Dendritic cell treated with granulocyte-macrophage colony-stimulating factor and Interleukin-4, amounts not matched to agents 40 ng/mL and 50 ng/mL, for 4 days (primary cell): ENCODE data around the gene RNF14.
"Not testable (repeated sequence)": the region's sequence is repeated elsewhere in the genome, so short reads cannot be mapped to it uniquely, and the experiment has no call there.

ENCODE experiments used
- H3K27ac Mint-ChIP-seq: one replicate; pipeline ENCODE4 v1.8.0; 2022; ENCODE audit warnings: mild to moderate bottlenecking, mixed read lengths
- H3K27me3 Mint-ChIP-seq: one replicate; pipeline ENCODE4 v1.8.0; 2022; ENCODE audit warnings: mild to moderate bottlenecking, mixed read lengths
- H3K36me3 Mint-ChIP-seq: one replicate; pipeline ENCODE4 v1.8.0; 2022; ENCODE audit warnings: low read depth, mixed read lengths
- H3K4me1 Mint-ChIP-seq: one replicate; pipeline ENCODE4 v1.8.0; 2022; ENCODE audit warnings: low read depth, mixed read lengths
- H3K4me3 Mint-ChIP-seq: one replicate; pipeline ENCODE4 v1.8.0; 2022; ENCODE audit warnings: mild to moderate bottlenecking, moderate library complexity, mixed read lengths
- H3K9me3 Mint-ChIP-seq: one replicate; pipeline ENCODE4 v1.8.0; 2022; ENCODE audit warnings: mixed read lengths
- intact Hi-C: fragments of 100-400 bp; cut with micrococcal nuclease; formaldehyde crosslinking; loops from one replicate; pipeline ENCODE4 v1.15.0; 2022

RNF14 gene, protein sequence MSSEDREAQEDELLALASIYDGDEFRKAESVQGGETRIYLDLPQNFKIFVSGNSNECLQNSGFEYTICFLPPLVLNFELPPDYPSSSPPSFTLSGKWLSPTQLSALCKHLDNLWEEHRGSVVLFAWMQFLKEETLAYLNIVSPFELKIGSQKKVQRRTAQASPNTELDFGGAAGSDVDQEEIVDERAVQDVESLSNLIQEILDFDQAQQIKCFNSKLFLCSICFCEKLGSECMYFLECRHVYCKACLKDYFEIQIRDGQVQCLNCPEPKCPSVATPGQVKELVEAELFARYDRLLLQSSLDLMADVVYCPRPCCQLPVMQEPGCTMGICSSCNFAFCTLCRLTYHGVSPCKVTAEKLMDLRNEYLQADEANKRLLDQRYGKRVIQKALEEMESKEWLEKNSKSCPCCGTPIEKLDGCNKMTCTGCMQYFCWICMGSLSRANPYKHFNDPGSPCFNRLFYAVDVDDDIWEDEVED

DNA sequence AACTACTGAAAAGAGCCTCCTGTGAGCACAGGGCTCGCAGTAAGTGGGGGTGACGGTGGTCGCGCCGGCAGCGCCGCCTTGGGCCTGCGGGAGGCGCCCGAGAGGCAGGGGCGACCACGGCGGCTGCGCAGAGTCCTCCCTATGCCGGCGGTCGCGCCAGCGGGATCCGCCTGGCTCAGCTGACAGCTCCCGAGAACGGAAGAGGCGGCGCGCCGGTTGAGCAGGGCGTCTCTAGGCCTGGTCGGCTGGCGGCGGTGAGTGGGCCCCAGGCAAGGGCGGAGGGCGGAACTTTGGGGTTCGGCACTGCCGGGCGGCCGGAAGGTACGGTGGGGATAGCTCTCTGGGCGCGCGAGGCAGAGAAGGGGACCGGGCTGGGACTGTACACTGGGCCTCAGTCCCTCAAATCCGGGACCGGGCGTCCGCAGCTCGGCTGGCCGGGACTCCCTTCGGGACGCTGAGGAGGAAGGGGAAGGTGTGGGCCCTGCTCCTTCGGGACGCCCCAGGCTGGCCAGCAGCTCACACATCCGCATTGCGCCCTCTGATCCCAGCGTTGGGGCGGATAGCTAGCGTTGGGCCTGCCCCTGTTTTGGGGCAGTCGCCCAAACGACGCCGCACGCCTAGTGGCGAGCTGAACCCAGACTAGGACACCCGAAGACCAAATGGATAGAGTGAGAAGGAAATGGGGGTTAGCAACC is at the start of gene RNF14:
Gene RNF14, plus strand, starts transcription at position 192 of the 695 bp plus-strand sequence. CDS start 4,484 bp downstream, outside the sequence.
- Mint-ChIP-seq H3K27me3 (no peaks in the 10 kb centered on the region), H3K27ac (peak within 1 kb of the TSS; percentile 98), H3K4me3 (peak within 1 kb of the TSS; percentile 96), H3K4me1 (peaks cover 31% of the 10 kb centered on the region), H3K9me3 (no peaks in the 10 kb centered on the region), H3K36me3 (peaks cover 42% of the 10 kb centered on the region)
- intact Hi-C loops = loop anchor here (2.0 kb wide), 1 partner anchor 44 kb away; no protein-coding TSS in a partner anchor

DNA sequence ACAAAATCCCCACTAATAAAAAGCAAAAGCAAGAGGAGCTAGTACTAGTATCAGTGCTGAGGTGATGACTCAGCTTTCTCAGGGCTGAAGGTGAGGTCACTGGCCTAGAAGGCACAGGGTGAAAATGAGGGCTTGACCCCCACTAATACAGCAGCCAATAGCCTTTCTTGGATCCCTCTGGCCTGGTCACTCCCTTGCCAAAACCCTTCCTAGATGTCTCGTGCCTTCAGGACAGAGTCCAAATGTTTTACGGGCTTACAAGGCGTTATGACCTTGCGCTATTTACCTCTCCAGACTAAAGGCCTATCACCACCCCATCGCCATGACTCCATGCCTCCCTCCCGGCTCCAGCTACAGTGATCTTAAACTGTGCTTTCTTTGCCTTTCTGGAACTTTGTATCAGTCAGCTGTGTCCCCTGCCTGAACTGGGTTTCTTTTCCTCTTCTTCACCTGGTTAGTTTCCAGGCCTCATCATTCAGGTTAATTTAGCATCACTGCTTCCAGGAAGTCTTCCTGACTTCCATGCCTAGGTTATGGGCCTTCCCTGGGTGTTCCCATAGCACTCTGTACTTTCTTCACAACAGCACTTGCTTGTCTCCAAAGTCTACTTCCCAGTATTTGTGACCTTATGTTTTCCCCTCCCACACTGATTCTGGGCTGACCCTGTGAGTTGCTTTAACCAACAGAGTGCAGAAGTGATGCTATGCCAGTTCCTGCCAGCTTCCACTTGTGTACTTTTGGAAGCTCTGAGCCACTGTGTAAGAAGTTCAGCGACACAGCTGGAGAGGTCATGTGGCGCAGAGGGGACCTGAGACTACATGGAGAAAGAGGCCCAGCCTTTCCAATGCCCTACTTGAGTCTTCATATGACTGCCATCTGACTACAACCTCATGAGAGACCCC is 49.4 kb upstream of the RNF14 start:
- Mint-ChIP-seq H3K27ac (peak overlapping the region; percentile 63), H3K4me1 (peaks cover 58% of the 10 kb centered on the region), H3K36me3 (peaks cover 15% of the 10 kb centered on the region), H3K9me3 (no peaks in the 10 kb centered on the region), H3K4me3 (no peak overlapping the region), H3K27me3 (peaks cover 12% of the 10 kb centered on the region)
- intact Hi-C loops = no loop called here

DNA sequence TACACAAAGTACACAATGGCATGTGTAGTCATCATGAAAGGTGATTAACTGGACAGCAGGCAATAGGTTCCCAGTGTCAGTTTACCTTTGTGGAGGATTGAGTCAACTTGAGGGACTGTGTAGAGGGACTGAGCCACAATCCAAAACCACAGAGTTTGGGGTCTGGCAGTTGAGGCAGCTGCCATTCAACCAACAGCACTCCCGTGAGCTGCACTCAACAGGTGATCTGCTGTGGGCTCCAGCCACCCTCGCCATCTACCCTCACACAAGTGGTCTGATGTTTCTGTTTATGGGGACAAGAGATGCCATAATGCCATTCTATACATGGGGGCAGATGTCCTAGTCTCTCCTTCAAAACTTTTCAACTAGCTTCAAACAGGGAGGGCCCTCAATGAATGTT is 48.1 kb upstream of the RNF14 start:
- Mint-ChIP-seq H3K4me3 (no peak overlapping the region), H3K27ac (no peak overlapping the region), H3K27me3 (peaks cover 7% of the 10 kb centered on the region), H3K36me3 (peaks cover 25% of the 10 kb centered on the region), H3K9me3 (no peaks in the 10 kb centered on the region), H3K4me1 (peaks cover 50% of the 10 kb centered on the region)
- intact Hi-C loops = no loop called here

DNA sequence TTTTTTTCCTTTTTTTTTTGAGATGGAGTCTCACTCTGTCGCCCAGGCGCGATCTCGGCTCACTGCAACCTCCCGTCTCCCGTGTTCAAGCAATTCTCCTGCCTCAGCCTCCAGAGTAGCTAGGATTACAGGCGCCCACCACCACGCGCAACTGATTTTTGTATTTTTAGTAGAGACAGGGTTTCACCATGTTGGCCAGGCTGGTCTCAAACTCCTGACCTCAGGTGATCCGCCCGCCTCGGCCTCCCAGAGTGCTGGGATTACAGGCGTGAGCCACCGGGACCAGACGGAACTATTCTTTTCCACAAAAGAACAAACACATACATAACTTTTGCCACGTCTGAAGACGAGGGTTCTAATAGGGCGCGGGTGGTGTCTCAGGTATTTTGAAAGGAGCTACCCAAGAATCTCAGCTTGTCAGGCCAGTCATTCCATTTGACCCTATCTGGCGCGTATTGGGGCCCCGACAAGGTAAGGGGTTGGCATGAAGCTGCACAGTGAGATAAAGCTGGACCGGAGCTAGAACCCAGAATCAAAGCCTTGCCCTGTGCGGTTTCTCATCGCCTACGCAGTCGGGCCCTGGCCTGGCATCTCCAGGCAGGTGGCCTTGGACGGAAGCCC is 46.0 kb upstream of the RNF14 start:
- H3K9me3 Mint-ChIP-seq, intact Hi-C loops, H3K27me3 Mint-ChIP-seq: not testable (repeated sequence)
- Mint-ChIP-seq H3K4me3 (peak overlapping the region; percentile 73), H3K4me1 (peaks cover 46% of the 10 kb centered on the region), H3K27ac (peak overlapping the region; percentile 96), H3K36me3 (peaks cover 43% of the 10 kb centered on the region)

DNA sequence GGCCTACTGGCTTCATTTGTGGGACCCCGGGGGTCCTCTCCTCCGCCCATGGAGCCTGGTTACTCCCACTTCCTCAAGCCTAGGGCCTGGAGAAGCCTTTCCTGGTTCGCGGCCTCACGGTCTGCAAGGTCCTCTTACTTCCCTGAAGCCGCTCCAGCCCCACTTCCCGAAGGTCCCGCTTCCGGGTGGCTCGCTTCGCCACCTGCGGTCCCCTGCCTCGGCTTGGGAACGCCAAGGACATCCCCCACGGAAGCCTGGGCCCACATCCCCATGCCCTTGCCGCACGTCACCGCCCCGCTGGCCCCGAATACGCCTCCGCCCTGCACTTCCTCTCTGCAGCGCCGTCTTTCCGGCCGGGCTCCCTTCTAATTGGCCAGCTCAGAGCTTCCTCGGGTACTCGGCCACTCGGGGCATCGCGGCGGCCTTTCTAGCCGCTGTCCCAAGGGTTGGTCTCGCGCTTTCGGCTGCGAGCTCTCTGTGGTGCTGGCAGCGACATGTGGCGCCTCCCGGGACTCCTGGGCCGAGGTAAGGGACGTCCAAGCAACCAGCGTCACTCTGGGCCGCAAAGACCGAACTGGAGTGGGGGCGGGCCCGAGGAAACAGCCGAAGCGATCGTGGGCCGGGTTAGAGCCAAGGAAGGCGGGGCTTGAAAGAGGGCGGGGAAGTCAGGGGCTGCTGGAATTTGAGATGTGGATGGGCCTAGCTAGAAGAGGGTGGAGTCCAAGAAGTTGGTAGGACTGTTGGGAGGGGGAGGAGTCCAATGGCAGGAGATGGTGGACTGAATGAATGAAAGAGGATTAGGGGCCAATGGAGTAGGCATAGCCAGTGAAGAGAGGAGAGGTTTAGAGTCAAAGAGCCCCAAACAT is 45.2 kb upstream of the RNF14 start, which contains the start of gene DELE1:
Gene DELE1, plus strand, starts transcription at position 424 of the 866 bp plus-strand sequence. Its CDS starts 71 bp downstream, at position 495.
- H3K27me3 Mint-ChIP-seq = no peaks in the 10 kb centered on the region
- H3K4me3 Mint-ChIP-seq = peak within 1 kb of the TSS; percentile 73
- H3K4me1 Mint-ChIP-seq = peaks cover 46% of the 10 kb centered on the region

DNA sequence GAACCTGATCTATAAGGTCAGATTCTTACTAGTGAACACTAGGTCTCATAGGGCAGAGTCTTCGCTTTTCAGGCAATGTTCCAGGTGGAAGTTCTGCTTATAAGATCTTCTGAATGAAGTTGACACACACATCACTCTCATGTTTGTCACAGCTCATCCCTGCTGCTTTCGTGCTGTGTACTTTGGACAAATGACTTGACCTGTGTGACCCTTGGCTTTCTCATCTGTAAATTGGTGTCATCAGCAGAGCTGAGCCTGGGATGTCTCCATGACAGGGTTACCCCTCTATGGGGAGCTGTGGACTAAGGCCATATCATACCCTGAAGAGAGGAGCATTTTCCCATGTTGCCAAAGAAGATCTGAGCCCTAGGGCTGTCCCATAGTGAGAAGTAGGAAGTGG is 42.5 kb upstream of the RNF14 start:
- Mint-ChIP-seq H3K36me3 (peaks cover 78% of the 10 kb centered on the region), H3K9me3 (no peaks in the 10 kb centered on the region), H3K4me1 (peaks cover 27% of the 10 kb centered on the region), H3K27ac (no peak overlapping the region), H3K4me3 (no peak overlapping the region), H3K27me3 (no peaks in the 10 kb centered on the region)
- intact Hi-C loops = no loop called here

More for the DNA sequence above, 45.2 kb upstream of the RNF14 start, which contains the start of gene DELE1:
- intact Hi-C loops = loop anchor here (2.0 kb wide), 1 partner anchor 45 kb away; the partner anchor contains the start of gene RNF14
- H3K36me3 Mint-ChIP-seq = peaks cover 50% of the 10 kb centered on the region
- peak within 1 kb of the TSS; percentile 96 for H3K27ac Mint-ChIP-seq
- no peaks in the 10 kb centered on the region for H3K9me3 Mint-ChIP-seq

DNA sequence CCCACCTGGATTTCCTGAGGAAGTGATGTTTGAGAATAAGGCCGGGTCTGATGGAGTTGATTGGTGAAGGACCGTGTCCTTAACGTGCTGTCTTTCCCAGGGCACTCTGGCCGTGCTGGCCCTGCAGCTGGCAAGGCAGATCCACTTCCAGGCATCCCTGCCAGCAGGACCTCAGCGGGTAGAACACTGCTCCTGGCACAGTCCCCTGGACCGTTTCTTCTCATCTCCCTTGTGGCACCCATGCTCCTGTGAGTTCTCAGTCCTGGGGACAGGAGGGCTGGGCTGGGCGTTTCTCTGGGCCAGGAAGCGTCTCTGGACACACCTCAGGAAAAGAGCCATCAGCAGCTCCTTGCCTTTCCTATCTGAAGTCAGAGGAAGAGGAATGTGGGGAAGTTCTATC is 40.9 kb upstream of the RNF14 start:
- intact Hi-C loops = no loop called here
- Mint-ChIP-seq H3K27ac (no peak overlapping the region), H3K9me3 (no peaks in the 10 kb centered on the region), H3K4me3 (no peak overlapping the region), H3K4me1 (peaks cover 31% of the 10 kb centered on the region), H3K27me3 (no peaks in the 10 kb centered on the region), H3K36me3 (peaks cover 94% of the 10 kb centered on the region)

DNA sequence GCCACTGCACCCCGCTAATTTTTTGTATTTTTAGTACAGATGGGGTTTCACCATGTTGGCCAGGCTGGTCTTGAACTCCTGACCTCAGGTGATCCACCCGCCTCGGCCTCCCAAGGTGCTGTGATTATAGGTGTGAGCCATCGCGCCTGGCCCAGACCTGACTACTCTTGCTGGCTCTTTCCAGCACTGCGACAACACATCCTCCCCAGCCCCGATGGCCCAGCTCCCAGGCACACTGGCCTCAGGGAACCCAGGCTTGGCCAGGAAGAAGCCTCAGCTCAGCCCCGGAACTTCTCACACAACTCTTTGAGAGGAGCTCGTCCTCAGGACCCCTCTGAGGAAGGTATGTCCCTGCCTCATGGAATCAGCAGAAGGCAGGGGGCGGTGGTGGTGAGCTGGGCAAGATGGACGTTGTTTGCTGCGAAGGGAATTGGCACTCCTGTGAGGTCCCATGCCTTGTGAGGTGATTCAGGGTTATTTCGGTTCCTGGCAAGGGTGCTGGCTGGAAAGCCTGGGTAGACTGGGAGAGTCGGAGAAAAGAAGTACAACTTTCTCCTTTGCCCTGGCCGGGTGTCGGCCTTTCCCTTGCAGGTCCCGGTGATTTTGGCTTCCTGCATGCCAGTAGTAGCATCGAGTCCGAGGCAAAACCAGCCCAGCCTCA is 39.4 kb upstream of the RNF14 start:
- Mint-ChIP-seq H3K27me3 (no peaks in the 10 kb centered on the region), H3K27ac (no peak overlapping the region), H3K36me3 (peaks cover 94% of the 10 kb centered on the region)

DNA sequence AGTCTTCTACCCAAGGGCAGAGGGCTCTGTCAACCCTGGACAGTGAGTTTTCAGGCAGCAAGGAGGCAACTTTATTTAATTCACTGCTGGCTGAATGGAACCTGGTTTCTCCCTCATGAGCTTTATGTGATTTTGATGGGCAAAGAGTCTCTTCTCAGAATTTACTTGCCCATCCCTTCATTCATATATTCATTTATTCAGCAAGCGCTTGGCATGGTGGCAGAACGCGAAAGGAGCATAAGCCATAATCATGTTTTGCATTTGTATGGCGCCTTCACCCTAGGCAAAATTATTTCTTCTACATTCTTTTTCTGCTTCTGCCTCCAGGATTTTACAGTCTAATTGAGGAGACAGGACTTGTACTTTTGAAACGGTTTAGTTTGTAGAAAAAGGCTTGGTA is 37.2 kb upstream of the RNF14 start:
- Mint-ChIP-seq H3K27ac (no peak overlapping the region), H3K36me3 (peaks cover 100% of the 10 kb centered on the region), H3K9me3 (no peaks in the 10 kb centered on the region), H3K4me3 (no peak overlapping the region), H3K27me3 (no peaks in the 10 kb centered on the region), H3K4me1 (peaks cover 28% of the 10 kb centered on the region)
- intact Hi-C loops = no loop called here

More for the DNA sequence above, 39.4 kb upstream of the RNF14 start:
- Mint-ChIP-seq H3K4me1 (peaks cover 25% of the 10 kb centered on the region), H3K4me3 (no peak overlapping the region), H3K9me3 (no peaks in the 10 kb centered on the region)
- intact Hi-C loops = no loop called here

DNA sequence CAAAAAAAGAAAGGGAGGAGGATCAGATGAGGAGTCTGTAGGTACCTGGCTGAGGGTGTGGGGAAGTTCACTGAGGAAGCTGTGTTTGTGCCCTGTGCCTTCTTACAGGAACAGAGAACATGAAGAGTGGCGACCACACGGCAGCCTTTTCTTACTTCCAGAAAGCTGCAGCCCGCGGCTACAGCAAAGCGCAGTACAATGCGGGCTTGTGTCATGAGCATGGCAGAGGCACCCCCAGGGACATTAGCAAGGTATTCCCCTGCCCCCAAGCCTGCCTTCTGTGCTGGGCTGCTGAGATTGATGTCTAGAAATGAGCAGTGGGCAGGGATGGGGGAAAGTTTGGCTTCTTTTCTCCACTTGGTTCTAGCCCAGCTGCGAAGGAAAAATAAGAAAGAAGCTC is 35.8 kb upstream of the RNF14 start:
- intact Hi-C loops = no loop called here
- Mint-ChIP-seq H3K36me3 (peaks cover 98% of the 10 kb centered on the region), H3K4me1 (peaks cover 20% of the 10 kb centered on the region), H3K4me3 (no peak overlapping the region), H3K27me3 (no peaks in the 10 kb centered on the region), H3K9me3 (no peaks in the 10 kb centered on the region), H3K27ac (no peak overlapping the region)

DNA sequence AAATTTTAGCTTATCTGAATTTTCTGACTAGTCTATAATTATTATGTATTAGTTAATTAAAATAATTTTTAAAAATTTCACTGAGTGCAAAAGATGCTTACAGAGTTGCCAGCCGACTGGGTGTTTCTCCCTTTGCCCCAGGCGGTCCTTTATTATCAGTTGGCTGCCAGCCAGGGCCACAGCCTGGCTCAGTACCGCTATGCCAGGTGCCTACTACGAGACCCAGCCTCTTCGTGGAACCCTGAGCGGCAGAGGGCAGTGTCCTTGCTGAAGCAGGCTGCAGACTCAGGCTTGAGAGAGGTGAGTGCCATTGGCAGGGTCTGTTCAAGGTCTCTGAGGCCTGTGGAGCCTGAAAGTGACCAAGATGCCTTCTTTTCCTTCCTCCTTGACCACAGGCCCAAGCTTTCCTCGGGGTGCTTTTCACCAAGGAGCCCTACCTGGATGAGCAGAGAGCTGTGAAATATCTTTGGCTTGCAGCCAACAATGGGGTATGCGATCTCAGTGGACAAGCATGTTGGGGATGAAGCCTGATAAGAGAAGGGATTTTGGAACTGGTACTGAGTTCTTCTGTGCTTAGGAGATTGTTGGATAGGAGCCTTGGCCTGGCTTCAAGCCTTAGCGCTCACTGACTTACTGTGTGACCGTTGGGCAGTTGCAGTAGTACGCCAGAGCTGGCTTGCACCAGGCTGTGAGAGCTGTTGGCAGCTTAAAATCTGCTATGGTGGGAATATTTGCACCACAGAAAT is 34.6 kb upstream of the RNF14 start:
- Mint-ChIP-seq H3K27me3 (no peaks in the 10 kb centered on the region), H3K4me1 (peaks cover 20% of the 10 kb centered on the region), H3K4me3 (no peak overlapping the region), H3K36me3 (peaks cover 98% of the 10 kb centered on the region), H3K9me3 (no peaks in the 10 kb centered on the region), H3K27ac (no peak overlapping the region)
- intact Hi-C loops = no loop called here
